ENCODE measurements around the gene RNF17.
"Not testable (repeated sequence)": the region's sequence is repeated elsewhere in the genome, so short reads cannot be mapped to it uniquely, and the experiment has no call there.

Gene RNF17

DNA sequence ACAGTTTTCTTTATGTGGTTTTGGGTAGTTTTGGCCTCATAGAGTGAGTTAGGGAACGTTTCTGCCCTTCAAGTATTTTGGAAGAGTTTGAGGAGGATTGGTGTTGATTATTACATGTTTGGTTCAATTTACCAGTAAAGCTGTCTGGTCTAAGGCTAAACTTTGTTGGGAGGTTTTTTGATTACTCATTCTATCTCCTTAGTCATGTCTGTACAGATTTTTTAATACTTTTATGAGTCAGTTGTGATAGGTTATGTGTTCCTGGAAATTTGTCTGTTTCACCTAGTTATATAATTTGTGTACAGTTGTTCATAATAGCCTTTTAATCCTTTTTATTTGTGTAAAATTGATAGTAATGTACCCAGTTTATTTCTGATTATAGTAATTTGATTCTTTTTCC, 20.4 kb downstream of the RNF17 start:
- TF ChIP-seq, protein P1, sequence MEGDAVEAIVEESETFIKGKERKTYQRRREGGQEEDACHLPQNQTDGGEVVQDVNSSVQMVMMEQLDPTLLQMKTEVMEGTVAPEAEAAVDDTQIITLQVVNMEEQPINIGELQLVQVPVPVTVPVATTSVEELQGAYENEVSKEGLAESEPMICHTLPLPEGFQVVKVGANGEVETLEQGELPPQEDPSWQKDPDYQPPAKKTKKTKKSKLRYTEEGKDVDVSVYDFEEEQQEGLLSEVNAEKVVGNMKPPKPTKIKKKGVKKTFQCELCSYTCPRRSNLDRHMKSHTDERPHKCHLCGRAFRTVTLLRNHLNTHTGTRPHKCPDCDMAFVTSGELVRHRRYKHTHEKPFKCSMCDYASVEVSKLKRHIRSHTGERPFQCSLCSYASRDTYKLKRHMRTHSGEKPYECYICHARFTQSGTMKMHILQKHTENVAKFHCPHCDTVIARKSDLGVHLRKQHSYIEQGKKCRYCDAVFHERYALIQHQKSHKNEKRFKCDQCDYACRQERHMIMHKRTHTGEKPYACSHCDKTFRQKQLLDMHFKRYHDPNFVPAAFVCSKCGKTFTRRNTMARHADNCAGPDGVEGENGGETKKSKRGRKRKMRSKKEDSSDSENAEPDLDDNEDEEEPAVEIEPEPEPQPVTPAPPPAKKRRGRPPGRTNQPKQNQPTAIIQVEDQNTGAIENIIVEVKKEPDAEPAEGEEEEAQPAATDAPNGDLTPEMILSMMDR (IDR thresholded peaks at IDR 0.05) = no peak
- DNase-seq = no peak
- peaks cover 16% of the 10 kb centered on the region for H3K27me3 Mint-ChIP-seq (ENCODE audit: low read depth, poor library complexity)

DNA sequence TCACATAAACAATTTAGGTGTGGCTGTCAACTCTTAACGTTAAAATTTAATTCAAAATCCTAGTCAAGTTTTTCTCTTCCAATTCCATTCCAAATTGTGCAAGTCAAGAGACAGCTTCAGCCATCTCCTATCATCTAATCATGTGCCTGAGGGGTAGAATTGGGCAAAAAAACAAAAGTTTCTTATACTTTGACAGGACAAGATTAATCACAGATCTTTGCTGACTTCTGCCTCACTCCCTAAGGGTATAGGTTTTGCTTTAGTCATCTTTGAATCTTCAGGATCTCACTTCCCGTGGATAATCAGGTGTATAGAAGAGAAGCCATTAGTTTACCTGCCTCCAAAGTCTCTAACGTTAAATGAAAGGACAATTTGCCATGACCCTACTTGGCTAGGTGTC, 24.6 kb downstream of the RNF17 start:
- Mint-ChIP-seq H3K36me3 (ENCODE audit: low read depth) (no peaks in the 10 kb centered on the region), H3K27me3 (ENCODE audit: low read depth, poor library complexity) (peaks cover 19% of the 10 kb centered on the region), H3K4me3 (no peak overlapping the region), H3K4me1 (no peaks in the 10 kb centered on the region), H3K27ac (no peak overlapping the region), H3K9me3 (peaks cover 18% of the 10 kb centered on the region)
- DNase-seq = no peak
- TF ChIP-seq, protein P1 (IDR thresholded peaks at IDR 0.05) = no peak

More for the DNA sequence above, 20.4 kb downstream of the RNF17 start:
- Mint-ChIP-seq H3K4me3 (no peak overlapping the region), H3K4me1 (no peaks in the 10 kb centered on the region), H3K9me3 (peaks cover 30% of the 10 kb centered on the region), H3K27ac (no peak overlapping the region), H3K36me3 (ENCODE audit: low read depth) (no peaks in the 10 kb centered on the region)

DNA sequence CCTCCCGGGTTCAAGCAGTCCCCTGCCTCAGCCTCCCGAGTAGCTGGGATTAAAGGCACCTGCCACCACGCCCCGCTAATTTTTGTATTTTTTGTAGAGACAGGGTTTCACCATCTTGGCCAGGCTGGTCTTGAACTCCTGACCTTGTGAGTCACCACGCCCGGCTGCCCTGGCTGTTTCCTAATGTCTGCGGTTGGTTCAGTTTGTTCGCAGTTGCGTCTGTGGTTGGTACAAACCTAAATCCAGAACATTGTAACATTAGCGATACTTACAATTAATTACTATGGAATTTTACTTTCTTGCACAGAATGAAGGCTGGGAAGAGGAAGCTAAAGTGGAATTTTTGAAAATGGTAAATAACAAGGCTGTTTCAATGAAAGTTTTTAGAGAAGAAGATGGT, 38.1 kb downstream of the RNF17 start:
- no peak overlapping the region for H3K4me3 Mint-ChIP-seq
- DNase-seq = no peak
- TF ChIP-seq, protein P1 (IDR thresholded peaks at IDR 0.05) = no peak
- H3K9me3 Mint-ChIP-seq = no peaks in the 10 kb centered on the region
- H3K27me3 Mint-ChIP-seq (ENCODE audit: low read depth, poor library complexity) = peaks cover 5% of the 10 kb centered on the region
- H3K36me3 Mint-ChIP-seq (ENCODE audit: low read depth) = no peaks in the 10 kb centered on the region
- H3K27ac Mint-ChIP-seq = peak overlapping the region; percentile 37
- H3K4me1 Mint-ChIP-seq = no peaks in the 10 kb centered on the region

DNA sequence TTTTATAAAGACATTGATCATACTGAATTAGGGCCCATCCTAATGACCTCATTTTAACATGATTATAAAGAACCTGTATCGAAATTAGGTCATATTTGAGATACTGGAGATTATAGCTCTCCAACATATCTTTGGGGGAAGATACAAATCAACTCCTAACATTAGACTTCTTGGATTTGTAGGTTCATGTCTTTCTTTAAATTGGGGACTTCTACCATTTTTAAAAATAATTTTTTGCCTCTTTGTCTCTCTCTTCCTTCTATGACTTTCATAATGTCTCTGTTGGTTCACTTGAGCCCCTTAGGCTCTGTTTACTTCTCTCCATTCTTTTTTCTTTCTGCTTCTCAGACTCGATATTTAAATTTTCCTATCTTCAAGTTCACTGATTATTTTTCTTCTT, 57.2 kb downstream of the RNF17 start:
- Mint-ChIP-seq H3K27ac (no peak overlapping the region), H3K36me3 (ENCODE audit: low read depth) (peaks cover 4% of the 10 kb centered on the region), H3K4me1 (no peaks in the 10 kb centered on the region), H3K4me3 (no peak overlapping the region), H3K27me3 (ENCODE audit: low read depth, poor library complexity) (peaks cover 5% of the 10 kb centered on the region), H3K9me3 (peaks cover 26% of the 10 kb centered on the region)
- DNase-seq = no peak
- TF ChIP-seq, protein P1 (IDR thresholded peaks at IDR 0.05) = no peak

DNA sequence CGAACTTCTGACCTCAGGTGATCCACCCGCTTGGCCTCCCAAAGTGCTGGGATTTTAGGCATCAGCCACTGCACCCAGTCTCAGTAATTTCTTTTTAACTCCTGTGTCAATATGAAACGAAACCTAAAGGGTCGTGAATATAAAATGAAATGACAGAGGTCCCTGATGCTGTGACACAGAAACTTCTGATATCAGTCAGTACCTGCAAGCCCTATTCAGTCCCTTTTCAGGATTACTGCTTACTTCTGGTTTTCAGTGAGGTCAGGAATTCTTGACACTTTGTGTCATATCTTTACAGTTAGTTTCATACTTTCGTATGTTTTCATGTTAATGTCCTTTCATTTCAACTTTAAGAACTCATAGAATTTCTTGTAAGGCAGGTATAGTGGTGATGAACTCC, 58.7 kb downstream of the RNF17 start:
- H3K9me3 Mint-ChIP-seq = peaks cover 26% of the 10 kb centered on the region
- no peak overlapping the region for H3K4me3 Mint-ChIP-seq
- peaks cover 5% of the 10 kb centered on the region for H3K27me3 Mint-ChIP-seq (ENCODE audit: low read depth, poor library complexity)
- H3K36me3 Mint-ChIP-seq (ENCODE audit: low read depth) = peaks cover 4% of the 10 kb centered on the region
- no peak for DNase-seq
- H3K27ac Mint-ChIP-seq = no peak overlapping the region
- TF ChIP-seq, protein P1 (IDR thresholded peaks at IDR 0.05) = no peak
- H3K4me1 Mint-ChIP-seq = no peaks in the 10 kb centered on the region

DNA sequence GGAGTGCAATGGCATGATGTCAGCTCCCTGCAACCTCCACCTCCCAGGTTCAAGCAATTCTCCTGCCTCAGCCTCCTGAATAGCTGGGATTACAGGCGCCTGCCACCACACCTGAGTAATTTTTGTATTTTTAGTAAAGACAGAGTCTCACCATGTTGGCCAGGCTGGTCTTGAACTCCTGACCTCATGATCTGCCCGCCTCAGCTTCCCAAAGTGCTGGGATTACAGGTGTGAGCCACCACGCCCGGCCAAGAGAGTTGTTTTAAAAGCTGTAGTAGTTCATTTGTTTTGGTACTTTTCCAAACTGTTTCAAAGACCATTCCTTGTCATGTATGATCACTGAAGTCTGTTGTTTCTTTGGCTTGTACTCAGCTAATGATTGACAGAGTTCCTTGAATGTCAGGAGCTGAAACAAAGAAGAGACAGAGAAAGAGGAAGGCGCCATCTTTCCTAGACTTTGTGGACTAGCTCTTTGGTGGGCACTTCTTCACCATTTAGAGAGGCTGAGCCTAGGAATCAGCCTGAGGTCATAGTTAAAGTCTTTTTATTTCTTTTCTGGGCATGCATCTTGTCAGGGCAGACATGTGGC, 59.2 kb downstream of the RNF17 start:
- not testable (repeated sequence) for H3K4me3 Mint-ChIP-seq; H3K27ac Mint-ChIP-seq; DNase-seq; H3K36me3 Mint-ChIP-seq (ENCODE audit: low read depth); H3K4me1 Mint-ChIP-seq; H3K27me3 Mint-ChIP-seq (ENCODE audit: low read depth, poor library complexity)
- H3K9me3 Mint-ChIP-seq = peaks cover 26% of the 10 kb centered on the region

All from nephron progenitor cell (in vitro differentiated cells).